Left cardiac atrium (tissue), 4 donors: Measurements from ENCODE around the gene RBM28. TPM values are rescaled to one million over a fixed set of nuclear protein-coding genes. Genes with fewer than 3 reads are reported as not detected.

ENCODE experiments used
- ATAC-seq, 2 donors: fragments of 200-7000 bp; cut with Tn5 transposase; one replicate each; pipeline ENCODE4 v1.9.1; 2020; ENCODE audit warnings: mild to moderate bottlenecking in 2 of 2, moderate library complexity in 2 of 2
- DNase-seq: peaks from one replicate; pipeline ENCODE4 v3.0.0-alpha.2; 2020
- intact Hi-C, 2 donors: fragments of 100-400 bp; cut with DNase I; formaldehyde crosslinking; loops; one replicate each; pipeline versions ENCODE4 v1.14.1 to v1.15.1; 2022 to 2023
- total RNA-seq, 2 donors: library from RNA; stranded (reverse); fragmentation: NEBNext Ultra II Directional; extraction: Animal tissue kit (Norgen Biotek cat#: 25700); gene quantifications; one replicate each; pipeline ENCODE4 v1.2.1, GENCODE V29; 2021
- donor health status: DM: no; HTN: yes; CAD: no.
- donor health status: DM: no; HTN: yes; CAD: no; lungs with severe emphysema.
- donor health status: DM: yes; HTN: yes; CAD: no.
- donor health status: Dilated cardiomyopathy.

The RBM28 gene
- total RNA-seq, 2 donors from 2014 or later, result 25.4 to 33.9 TPM

DNA sequence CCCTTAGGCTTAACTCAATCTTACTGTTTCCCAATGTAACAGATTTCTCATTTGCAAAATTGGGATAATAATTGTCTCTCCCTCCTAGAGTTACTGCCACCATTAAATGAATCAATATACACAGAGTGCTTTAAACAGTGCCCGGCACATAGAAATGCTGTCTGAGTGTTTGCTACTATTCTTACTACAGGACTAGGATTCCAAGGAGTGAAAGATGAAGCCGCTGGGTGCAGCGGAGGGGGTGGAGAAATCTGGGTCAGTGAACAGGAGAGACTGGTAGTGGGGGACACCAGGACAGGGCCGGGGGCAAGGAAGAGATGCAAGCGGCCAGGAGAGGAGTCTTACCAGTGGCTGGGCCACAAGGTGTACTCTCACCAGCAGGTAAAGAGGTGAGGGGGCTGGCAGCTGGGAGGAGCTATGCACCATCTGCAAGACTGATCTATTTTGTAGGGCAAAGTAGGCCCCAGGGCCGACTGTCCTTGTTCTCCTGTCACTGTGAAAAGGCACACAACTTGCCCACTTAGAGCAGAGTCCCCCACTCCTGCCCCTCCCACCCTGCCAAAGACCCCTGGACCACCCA lies 36.3 kb upstream of the RBM28 start:
- DNase-seq (no peak), ATAC-seq (no peak)
- intact Hi-C loops, result no loop called here

DNA sequence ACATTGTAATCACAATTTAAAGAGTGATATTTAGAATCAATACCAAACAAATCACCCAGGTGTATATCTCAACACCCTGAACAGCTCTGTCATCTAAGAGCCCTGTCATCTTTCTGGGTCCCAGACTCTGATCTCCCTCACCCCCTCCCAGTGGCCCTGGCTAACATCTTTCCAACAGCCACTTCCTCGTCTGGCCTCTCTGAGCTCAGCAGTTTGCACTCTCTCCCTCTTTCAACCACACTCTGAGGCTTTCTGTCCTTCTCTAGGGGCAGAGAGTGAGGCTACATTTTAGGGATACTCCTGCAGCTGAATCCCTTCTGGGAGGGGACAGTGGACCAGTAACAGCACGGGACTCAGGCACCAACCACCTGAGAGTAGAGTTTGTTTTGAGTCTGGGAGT lies 34.9 kb upstream of the RBM28 start:
- ATAC-seq (no peak), DNase-seq (no peak)
- intact Hi-C loops, result no loop called here

DNA sequence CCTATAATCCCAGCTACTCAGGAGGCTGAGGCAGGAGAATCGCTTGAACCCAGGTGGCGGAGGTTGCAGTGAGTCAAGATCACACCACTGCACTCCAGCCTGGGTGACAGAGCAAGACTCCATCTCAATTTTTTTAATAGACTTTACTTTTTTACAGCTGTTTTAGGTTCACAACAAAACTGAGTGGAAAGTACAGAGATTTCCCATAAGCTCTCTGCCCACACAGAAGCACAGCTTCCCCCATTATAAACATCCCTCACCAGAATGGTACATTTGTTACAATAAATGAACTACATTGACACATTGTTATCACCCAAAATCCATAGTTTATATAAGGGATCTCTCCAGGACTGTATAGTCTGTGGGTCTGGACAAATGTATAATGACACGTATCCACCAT lies 32.4 kb upstream of the RBM28 start:
- DNase-seq (no peak), ATAC-seq (no peak)
- intact Hi-C loops, result no loop called here

DNA sequence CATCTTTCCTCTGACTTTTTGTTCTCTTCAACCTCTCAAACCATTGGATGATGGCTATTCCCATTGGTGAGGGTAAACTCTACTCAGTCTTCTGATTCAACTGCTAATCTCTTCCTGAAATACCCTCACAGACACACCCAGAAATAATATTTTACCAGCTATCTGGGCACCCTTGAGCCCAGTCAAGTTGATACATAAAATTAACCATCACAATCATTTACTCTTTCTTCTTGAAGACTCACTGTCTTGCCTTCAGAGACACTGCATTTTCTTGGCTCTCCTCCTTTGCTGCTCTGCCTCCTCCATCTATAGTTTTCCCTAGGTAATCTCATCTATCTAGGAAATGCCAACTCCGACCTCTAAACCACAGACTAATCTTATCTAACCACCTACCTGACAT lies 30.3 kb upstream of the RBM28 start:
- intact Hi-C loops, result no loop called here

DNA sequence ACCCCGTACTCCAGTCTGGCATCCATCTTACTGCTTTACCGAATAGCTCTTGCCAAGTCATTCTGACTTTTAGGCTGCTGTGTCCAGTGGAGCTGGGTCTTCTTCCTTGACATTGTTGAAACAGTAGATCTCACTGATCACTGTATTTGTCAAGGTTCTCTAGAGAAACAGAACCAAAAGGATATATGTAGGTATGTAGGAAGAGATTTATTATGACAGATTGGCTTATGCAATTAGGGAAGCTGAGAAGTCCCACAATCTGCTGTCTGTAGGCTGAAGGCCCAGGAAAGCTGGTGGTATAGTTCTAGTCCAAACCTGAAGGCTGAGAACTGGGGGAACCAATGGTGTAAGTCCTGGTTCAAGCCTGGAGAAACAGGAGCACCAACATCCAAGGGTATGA lies 29.9 kb upstream of the RBM28 start:
- ATAC-seq, result no peak
- no peak for DNase-seq
- intact Hi-C loops, result no loop called here

More for the DNA sequence above, 30.3 kb upstream of the RBM28 start:
- DNase-seq, result no peak
- ATAC-seq, result no peak

DNA sequence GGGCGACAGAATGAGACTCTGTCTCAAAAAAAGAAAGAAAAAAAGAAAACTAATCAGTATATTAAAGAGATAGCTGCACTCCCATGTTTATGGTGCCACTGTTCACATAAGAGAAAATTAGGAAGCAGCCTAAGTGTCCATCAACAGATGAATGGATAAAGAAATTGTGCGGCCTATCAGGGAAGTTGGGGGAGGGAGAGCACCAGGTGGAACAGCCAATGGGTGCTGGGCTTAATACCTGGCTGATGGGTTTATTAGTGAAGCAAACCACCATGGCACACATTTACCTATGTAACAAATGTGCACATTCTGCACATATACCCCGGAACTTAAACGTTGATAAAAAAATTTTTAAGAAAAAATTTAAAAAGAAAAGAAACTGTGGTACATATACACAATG lies 26.8 kb upstream of the RBM28 start:
- DNase-seq, result no peak
- intact Hi-C loops, result no loop called here
- no peak for ATAC-seq

DNA sequence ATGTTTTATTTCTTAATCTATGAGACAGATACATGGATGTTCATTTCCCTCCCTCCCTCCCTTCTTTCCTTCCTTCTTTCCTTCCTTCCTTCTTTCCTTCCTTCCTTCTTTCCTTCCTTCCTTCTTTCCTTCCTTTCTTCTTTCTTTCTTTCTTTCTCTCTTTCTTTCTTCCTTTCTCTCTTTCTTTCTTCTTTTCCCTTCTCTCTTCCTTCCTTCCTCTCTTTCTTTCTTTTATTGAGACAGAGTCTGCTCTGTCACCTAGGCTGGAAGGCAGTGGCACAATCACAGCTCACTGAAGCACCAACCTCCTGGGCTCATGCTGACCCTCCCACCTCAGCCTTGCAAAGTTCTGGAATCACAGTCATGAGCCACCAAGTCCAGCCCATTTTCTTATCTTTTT lies 23.3 kb upstream of the RBM28 start:
- ATAC-seq (no peak), DNase-seq (no peak)
- intact Hi-C loops, result no loop called here

DNA sequence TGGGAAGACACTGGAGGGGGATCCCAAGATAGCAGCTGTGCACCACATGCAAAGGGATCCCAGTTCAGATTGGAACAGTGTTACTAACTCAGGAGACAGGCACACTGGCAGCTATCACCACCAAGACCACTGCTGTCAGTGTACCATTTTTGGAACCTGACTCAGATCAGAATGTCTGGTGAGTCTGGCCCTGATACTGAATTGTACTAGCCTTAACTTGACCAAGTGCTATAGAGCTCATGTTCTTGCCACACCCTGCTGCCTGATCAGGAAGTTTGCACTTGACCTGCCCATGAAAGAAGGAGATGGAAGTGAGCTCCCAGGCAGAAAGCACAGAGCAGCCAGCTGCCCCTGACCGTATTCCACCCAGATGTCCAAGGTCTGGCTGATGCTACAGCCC lies 22.6 kb upstream of the RBM28 start:
- ATAC-seq (peak in 1 of 2 donors; percentile 19), DNase-seq (no peak)
- intact Hi-C loops, result no loop called here

DNA sequence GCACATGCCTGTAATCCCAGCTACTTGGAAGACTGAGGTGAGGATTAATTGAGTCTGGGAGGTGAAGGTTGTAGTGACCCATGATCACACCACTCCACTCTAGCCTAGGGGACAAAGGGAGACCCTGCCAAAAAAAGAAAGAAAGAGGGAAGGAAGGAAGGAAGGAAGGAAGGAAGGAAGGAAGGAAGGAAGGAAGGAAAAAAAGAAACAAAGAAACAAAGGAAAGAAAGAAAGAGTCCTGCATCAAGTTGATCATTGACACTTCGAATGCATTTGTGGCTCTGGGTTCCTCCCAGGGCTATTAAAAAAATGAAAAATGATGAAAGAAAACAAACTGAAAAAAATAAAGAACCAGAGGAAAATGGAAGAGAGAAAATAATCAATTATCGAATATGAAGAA lies 21.7 kb upstream of the RBM28 start:
- no peak for DNase-seq
- intact Hi-C loops, result no loop called here
- ATAC-seq, result no peak

DNA sequence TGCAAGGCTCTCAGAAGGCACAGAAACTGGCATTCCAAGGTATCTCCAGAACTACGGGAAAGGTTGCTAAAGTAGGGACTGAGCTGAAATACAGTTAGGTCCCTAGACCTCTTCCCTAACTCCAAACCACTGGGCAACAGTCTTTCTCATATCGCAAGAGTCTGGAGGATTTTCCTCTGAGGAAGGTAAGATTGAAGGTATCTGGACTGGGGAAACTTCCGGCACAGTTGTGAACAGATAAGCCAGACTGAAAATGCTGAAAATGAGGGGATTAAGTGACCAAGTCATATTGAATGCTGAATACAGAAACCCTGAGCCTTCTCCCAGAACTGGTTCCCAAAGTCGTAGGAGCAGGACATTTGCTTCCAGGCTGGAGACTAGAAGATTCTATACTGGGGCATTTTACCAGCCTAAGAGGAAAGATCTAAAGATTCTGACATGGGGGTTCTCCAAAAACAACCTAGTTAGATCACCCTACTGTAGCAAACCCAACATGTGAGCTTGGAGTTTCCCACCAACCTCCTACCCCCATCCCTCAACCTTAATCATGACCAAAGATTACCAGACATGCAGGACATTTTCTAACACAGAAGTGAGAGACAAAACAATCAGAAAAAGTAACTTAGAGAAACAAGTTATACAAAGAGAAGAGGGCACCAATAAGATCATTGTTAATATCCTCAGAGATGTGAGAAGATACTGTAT lies 20.6 kb upstream of the RBM28 start:
- ATAC-seq (no peak), DNase-seq (no peak)
- intact Hi-C loops, result no loop called here

DNA sequence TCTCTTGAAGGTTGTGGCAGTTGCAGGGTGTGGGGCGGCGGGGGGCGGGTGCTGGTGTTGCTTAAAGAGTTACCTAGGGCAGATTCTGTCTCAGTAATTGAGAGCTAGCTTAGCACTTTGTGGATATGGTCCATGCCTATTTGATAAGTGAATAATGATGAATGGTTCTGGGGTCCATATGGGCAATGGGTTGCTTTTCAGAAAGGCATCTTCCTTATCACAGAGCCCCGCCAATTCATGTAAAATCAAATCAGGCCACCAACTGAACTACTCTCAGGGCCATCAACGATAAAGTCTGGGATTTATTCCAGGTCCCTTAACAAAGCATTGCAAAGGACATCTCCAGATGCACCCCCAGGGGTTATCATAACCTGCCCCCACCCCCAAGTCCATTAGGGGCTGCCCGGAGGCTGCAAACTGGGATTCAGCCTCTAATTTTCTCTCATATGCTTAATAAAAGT lies 19.6 kb upstream of the RBM28 start:
- intact Hi-C loops, result no loop called here
- DNase-seq (no peak), ATAC-seq (no peak)

DNA sequence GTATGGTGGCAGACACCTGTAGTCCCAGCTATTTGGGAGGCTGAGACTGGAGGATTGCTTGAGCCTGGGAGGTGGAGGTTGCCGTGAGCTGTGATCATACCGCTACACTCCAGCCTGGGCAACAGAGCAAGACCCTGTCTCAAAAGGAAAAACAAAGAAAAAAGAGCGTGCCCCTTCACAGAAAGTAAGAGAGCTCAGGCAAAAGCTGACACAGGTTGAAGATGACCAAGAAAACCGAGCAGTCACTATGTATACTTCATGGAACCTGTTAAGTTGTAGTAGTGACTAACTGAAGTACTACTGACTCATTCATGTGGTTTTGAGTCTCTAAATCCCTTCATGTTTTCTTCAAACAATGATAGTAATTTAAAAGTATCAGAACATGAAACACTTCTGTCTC lies 19.0 kb upstream of the RBM28 start:
- DNase-seq (no peak), ATAC-seq (no peak)
- intact Hi-C loops, result no loop called here

DNA sequence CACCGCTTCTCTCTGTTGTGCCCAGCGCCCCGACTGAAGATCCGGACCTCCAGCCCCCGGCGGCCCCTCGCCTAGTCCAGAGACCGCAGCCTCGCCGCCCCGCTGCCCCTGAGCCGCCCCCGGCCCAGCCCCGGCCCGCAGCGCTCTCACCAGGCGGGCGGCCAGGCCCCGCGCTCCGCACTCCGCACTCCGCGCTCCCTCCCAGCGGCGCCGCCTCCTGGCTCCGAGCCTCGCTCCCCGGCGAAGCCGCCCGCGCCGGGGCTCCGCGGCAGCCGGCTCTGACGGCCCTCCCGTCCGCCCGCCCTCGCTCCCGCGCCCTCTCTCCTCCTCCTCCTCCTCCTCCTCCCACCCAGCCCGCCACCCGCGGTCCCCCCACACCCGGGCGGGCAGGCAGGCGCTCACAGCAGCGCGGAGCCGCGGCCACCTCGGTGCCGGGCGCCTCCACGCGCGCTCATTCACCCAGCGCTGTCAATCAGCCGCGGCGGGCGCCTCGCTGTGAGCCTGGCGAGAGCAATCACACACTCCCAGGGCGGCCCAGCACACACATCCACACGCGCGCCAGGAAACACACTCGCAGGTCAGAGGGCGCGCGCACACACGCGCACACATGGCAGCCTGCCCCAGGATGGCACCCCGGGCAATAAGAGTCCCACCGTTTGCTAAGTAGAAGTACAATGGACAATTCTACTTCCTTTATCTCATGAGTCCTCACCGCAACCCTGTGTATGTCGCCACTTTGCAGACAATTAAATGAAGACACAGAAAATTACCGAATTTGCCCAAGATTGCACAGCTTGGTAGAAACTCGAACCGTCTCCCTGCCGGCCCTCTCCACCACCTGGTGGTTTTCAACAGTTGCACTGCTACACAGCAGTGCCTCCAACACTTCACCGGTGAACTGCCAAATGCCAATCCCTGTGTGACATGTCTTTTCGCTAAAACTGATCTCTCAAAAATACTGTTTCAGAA lies 18.0 kb upstream of the RBM28 start, which contains the start of gene PRRT4:
Gene PRRT4 (minus strand): TSS at position 280 of the 969 bp plus-strand sequence.
- DNase-seq (peak; percentile 53), ATAC-seq (peak; percentile 69 to 86)
- intact Hi-C loops, result no loop called here

DNA sequence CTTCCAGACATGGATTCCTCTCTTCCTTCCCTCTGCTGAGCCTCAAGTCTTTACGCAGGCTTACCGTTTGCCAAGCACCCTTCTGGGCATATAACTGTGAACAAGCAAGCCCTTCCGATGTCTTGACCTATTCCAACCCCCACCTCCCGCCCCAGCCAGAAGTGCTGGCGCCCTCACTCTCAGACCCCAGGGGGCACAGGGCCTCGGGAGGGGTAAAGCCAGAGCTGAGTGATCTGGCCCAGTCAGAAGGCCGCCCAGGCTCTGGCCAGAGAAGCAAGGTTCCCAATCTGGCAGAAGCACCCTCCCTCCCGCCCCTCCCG lies 16.6 kb upstream of the RBM28 start:
- no peak for DNase-seq
- ATAC-seq, result peak in 1 of 2 donors; percentile 33
- intact Hi-C loops, result no loop called here

DNA sequence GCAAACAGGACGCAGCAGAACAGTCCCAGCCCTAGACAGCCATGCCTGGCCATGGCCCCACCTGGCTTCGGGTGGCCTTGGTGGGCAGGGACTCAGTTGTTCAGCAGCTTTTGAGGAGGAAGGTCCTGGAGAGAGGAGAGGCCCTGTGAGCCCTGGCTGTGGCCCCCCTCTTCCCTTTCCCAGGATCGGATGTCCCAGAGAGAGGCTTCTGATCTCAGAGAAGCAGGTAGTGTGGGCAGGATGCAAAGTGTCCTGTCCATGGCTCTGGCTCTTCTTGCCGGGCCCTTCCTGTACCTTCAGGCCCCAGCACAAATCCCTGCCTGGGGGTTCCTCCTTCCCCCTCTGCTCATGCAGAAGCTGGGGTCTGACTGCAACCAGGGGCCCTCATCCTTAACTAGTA lies 16.2 kb upstream of the RBM28 start:
- DNase-seq, result no peak
- no peak for ATAC-seq
- intact Hi-C loops, result no loop called here

DNA sequence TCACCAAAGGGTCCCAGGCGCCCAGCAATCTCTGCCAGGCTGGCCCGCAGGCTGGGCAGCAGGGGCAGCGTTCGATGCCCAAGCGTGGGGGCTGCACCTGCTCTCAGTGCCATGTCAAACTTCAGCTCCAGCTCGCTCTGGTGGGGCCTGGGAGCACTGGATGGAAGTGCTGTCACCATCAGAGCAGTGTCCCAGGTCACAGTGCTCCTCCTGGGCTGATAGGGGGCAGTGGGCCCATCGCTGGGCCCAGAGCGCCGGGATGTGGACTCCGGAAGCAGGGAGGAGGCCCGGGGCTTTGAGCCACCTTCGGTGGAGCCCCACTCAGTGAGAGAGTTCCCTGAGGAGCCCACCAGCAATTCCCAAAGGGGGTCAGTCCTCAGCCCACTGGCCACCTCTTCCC lies 15.6 kb upstream of the RBM28 start:
- ATAC-seq (no peak), DNase-seq (no peak)
- intact Hi-C loops, result no loop called here

DNA sequence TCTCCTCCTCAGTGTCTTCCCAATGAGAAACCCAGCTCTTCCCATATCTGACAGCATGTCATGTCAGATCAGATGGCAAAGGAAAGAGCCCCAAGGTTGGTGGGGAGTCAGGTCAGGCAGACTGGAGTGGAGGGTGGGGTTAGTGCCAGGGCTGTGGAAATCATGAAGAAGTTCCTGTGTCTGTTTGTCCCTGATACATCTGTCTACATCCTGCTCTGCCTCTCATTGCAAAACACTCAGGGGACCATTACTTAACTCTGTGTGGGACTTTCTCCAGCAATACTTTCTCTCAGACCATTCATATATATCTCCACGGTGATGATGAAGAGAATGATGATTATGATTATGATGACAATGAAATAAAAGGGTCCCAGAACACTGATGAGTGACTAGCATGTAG lies 14.5 kb upstream of the RBM28 start:
- intact Hi-C loops, result no loop called here

DNA sequence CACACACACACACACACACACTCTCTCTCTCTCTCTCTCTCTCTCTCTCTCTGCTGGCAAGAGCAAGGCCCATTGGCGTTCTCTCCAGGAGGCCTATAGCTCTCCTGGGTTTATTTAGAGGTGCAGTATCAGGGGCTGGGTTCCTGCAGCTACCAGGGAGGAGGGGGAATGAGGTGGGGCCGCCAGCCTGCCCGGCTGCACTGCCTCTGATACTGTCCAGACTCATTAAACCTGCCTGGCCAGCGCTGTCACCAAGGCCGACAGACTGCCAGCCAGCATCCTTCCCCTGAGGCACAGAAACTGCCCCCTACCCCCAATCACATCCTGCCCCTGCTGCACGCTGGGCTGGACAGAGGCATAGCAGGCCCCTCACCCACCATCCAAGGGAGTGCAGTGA lies 13.5 kb upstream of the RBM28 start:
- DNase-seq, result no peak
- ATAC-seq, result peak in 1 of 2 donors; percentile 13
- intact Hi-C loops, result no loop called here

More for the DNA sequence above, 14.5 kb upstream of the RBM28 start:
- ATAC-seq, result no peak
- DNase-seq, result no peak

DNA sequence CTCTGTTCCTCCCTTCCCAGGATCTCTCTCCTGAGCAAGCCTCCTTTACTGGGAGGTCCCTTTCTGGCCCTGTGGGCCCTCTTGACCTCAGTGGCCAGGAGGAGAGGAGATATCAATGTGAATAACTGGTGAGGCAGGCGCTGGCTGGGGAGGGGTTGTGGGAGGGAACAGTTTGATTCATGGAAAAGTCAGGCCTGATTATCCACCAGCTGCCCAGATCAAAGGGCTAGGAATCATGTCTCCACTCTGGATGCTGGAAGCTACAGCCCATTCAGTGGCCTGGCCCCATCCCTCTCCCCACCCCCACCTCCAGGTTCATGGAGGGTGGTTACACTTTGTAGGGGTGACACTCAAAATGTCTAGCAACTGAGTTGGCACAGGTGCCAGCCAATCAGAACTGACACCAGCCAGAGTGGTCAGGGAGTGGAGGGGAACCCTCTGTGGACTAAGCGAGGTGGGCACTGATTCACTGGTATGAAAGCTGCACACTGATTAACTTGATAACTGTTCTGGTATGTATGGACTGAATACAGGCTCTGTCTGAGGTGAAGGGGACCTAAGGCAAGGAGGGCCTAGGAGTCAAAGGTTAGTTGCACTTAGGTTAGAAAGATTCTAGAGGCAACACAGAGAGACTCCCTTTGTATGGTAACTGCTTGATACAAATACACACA lies 13.0 kb upstream of the RBM28 start:
- DNase-seq (no peak), ATAC-seq (no peak)
- intact Hi-C loops, result no loop called here

DNA sequence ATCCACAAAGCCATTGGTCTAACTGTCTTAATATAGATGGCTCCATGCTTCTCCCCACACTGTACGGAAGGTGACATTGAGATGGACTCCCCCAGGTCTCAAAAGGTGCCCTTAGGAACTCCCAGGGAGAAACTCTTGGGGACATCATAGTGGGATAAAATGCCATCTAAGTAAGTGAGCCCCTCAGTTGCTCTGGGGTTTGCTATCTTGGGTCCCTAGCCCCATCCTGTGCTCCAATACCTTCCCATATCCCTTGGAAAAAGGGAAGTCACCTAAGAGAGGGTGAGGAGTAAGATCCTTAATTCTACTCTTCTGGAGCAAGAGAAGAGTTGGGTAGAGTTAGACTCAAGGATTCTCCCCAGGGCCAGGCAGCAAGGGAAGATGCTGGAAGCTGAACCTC lies 9.9 kb upstream of the RBM28 start:
- no peak for DNase-seq
- intact Hi-C loops, result no loop called here
- ATAC-seq, result no peak
